Right forelimb (tissue), 1 donor: ENCODE results near the gene ASMTL.
"Not testable (repeated sequence)": the region's sequence is repeated elsewhere in the genome, so short reads cannot be mapped to it uniquely, and the experiment has no call there.

ENCODE experiments used
- DNase-seq: peaks from one replicate; pipeline ENCODE4 v3.0.0-alpha.2; 2018

Gene ASMTL, protein sequence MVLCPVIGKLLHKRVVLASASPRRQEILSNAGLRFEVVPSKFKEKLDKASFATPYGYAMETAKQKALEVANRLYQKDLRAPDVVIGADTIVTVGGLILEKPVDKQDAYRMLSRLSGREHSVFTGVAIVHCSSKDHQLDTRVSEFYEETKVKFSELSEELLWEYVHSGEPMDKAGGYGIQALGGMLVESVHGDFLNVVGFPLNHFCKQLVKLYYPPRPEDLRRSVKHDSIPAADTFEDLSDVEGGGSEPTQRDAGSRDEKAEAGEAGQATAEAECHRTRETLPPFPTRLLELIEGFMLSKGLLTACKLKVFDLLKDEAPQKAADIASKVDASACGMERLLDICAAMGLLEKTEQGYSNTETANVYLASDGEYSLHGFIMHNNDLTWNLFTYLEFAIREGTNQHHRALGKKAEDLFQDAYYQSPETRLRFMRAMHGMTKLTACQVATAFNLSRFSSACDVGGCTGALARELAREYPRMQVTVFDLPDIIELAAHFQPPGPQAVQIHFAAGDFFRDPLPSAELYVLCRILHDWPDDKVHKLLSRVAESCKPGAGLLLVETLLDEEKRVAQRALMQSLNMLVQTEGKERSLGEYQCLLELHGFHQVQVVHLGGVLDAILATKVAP

DNA sequence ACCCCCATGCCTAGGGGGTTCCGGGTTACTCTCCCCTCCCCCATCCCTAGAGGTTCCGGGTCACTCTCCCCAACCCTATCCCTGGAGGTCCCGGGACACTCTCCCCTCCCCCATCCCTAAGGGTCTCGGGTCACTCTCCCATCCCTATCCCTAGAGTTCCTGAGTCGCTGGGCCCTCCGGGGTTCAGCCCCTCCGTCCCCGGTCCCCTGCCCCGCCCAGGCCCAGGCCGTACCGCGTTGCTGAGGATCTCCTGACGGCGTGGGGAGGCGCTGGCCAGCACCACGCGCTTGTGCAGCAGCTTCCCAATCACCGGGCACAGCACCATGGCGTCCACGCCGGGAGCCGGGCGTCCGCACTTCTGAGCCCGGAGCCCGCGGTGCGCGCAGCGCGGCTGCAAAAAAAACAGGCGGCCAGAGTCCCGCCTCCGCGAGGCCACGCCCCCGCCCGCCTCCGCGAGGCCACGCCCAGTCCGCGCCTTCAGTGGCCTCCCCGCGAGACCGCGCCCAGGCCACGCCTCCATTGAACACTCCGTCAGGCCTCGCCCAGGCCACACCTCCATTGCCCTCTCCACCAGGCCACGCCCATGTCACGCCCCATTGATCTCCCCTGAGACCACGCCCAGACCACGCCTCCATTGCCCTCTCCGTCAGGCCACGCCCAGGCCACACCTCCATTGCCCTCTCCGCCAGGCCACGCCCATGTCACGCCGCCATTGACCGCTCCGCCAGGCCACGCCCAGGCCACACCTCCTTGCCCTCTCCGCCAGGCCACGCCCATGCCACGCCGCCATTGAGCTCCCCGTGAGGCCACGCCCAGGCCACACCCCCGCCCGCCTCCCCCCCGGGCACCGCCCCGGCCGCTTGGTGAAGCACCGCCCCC is at the start of gene ASMTL:
Gene ASMTL, minus strand, starts transcription at position 394 of the 879 bp plus-strand sequence. Its CDS starts 69 bp downstream, at position 325.
- peak; percentile 100 for DNase-seq

DNA sequence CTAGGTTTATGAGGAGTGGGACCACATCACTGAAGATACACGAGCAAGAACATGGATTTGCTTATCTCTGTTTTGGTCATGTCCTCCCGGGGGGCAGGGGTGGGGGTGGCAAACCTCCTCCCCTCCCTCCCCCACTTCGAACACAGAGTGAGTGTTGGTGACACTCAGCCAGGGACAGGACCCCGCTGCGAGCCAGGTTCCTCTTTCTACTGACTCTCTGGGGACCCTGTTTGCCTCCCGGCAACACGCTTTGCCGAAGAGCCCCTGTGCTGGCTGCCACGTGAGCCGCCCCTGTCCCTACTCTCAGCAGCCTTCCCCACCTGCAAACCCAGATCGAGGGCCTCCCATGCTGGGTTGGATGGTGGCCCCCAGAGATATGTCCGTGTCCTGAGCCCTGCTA is 49.5 kb upstream of the ASMTL start:
- DNase-seq: no peak

DNA sequence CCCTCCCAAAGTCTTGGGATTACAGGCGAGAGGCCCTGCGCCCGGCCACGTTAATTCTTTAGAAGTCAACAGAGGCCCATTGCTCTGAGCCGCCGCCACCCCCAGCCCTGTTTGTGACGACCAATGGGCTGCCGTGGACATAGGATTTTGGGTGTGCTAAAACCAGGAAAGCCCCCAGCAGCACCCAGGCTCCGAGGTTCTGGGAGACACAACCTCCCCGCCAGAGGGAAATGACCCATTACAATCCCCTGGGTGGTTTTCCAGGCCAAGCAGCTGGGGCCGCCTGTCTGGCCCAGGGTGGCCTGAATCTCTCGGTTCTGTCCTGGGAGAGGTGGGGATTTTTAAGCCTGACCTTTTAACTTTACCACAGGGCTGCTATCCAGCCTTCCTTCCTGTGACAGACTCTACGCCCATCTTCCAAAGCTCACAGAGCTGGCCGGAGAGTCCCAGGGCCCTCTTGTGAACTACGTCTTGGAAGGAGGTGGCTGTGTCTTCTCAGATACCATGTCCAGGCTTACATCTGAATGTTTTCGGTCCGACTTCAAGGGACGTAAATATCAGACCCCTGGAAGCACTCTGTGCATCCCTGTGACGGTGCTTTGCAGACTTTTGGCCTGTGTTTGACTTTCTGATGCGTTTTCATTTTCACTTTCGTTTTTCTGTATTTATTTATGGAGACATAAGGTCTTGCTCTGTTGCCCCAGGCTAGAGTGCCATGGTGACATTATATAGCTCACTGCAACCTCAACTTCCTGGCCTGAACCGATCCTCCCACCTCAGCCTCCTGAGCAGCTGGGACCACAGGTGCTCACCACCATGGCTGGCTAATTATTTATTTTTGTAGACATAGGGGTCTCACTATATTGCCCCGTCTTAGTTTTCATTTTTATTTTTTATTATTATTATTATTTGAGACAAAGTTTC is 48.3 kb upstream of the ASMTL start:
- DNase-seq: no peak

DNA sequence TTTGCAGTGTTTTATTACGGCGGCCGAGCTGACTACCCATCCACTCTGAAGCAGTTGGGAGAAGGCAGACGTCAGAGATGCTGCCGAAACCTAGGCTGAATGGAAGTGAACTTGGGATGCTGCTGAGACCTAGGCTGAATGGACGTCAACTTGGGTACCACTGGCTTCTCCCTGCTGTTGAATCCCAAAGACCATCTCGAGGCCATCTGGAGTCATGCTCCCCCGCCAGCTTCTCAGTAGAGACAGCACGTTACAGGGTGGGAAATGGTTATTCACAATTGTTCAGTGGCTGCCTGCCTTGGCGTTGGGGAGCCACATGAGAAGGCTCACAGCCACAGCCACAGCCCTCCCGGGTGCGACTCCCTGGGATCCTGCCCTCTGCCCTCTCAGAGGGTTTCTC is 43.4 kb upstream of the ASMTL start:
- DNase-seq: no peak

DNA sequence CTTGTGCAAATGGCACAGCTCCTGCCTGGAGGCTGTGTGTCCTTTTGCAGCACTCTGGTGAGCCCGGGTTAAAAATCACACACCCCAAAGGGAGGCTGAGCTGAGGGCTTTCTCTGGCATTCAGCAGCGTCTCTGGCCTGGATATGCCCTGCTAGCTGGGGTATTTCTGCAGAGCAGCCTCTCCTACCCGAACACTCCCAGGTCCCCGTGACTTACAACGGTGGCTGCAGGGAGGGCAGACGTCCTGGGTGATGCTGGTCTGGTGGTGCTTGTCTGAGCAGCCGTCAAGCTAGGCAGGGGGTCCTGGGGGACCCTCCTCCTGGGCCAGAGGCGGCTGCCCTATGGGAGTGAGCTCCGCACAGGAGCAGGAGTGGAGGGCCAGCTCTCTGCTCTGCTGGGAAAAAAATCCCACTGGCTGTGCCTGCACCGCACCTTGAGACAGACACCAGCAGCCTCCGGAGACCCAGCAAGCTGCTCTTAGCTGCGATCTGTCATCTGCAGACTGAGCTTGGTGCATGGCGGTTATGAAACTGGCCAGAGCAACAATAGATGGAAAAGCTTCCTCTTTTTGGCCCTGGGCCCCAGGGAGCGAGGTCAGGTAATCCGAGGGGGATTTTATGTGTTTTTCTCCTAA is 41.3 kb upstream of the ASMTL start:
- no peak for DNase-seq

DNA sequence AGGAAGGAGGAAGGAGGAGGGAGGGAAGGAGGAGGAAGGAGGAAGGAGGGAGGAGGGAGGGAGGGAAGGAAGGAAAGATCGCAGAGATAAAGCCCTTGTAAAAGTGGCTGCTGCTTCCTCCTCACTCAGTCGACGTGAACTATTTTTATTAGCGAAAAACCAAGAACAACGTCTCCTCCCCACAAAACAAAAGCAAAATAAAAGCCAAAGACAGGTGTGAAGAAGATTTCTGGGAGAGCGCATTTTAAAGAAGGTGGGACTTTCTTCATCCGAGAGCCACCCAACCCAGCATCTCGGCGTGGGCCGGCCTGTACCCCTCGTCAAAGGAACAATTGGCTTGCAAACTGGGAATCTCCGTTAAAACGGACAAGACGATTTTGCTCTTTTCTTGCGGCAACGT is 40.7 kb upstream of the ASMTL start:
- DNase-seq: no peak

DNA sequence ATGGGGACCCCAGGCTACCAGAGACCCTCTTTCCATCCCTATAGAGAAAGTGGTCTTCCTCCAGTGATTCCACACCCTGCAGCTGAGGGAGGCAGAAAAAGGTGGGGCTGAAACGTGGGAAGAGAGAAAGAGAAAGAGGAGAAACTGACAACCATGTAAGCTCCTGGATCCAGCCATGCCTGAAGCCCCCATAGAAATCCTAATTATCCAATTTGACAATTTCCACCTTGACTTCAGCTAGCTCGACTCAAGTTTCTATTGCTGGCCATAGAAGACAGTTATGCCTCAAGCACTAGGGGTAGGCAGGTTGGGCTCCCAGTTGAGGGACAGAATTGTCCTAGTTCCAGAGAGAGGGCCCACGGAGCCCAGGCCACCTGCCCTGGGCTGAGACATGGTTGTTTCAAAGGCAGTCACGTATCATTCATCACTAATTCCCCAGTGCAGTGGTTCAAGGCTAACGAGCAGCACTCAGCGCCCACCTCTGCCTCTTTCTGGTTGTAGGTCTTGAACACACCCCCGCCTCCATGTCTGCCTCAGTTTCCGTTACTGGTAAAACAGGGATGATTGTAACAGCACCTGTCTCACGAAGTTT is 39.8 kb upstream of the ASMTL start:
- DNase-seq: no peak

DNA sequence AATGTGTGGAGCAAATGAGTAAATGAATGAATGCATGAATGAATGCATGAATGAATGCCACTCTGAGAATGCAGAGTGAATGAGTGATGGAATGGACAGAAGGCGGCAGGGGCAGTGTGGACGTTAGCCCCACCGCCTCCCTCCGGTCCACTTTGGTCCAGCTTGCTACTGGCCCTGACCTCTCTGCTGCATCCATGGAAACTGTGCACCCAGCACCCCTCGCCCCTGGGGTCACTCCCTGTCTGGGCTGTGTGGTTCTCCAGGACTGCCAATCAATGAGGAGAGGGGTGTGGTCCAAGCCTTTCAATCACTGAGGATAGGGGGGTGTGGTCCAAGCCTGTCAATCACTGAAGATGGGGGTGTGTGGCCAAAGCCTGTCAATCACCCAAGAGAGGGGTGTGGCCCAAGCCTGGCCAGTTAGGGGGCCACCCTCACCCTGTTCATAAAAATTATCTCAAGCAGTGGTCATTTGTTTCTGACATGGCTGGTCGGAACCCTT is 39.2 kb upstream of the ASMTL start:
- DNase-seq: no peak

DNA sequence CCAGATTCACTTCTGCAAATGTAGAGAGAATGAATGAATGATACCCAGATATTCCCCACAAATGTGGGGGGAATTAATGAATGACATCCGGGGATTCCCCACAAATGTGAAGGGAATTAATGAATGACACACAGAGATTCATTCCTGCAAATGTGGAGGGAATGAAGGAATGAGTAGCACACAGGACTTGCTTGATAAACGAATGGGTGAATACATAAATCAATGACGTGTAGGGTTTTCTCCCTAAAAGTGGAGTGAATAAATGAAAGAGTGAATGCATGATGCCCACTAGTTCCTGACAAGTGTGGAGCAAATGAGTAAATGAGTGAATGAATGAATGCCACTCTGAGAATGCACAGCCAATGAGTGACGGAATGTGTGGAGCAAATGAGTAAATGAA is 38.5 kb upstream of the ASMTL start:
- not testable (repeated sequence) for DNase-seq

DNA sequence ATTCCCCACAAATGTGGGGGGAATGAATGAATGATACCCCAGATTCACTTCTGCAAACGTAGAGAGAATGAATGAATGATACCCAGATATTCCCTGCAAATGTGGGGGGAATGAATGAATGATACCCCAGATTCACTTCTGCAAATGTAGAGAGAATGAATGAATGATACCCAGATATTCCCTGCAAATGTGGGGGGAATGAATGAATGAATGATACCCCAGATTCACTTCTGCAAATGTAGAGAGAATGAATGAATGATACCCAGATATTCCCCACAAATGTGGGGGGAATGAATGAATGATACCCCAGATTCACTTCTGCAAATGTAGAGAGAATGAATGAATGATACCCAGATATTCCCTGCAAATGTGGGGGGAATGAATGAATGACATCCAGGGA is 38.0 kb upstream of the ASMTL start:
- DNase-seq: not testable (repeated sequence)

DNA sequence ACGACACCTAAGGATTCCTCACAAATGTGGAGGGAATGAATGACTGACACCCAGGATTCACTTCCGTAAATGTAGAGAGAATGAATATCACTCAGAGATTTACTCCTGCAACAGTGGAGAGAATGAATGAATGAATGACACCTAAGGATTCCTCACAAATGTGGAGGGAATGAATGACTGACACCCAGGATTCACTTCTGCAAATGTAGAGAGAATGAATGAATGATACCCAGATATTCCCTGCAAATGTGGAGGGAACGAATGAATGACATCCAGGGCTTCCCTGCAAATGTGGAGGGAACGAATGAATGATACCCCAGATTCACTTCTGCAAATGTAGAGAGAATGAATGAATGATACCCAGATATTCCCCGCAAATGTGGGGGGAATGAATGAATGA is 36.6 kb upstream of the ASMTL start:
- DNase-seq: not testable (repeated sequence)

DNA sequence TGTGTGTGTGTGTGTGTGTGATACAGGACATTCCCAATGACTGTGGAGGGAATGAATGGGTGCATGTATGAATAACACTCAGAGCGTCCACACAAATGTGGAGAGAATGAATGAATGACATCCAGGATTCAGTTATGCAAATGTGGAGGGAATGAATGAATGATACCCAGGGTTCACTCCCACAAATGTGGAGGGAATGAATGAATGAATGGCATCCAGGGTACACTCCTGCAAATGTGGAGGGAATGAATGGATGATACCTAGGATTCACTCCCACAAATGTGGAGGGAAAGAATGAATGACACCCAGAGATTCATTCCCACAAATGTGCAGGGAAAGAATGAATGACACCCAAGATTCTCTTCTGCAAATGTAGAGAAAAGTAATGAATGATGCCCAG is 36.0 kb upstream of the ASMTL start:
- DNase-seq: no peak

DNA sequence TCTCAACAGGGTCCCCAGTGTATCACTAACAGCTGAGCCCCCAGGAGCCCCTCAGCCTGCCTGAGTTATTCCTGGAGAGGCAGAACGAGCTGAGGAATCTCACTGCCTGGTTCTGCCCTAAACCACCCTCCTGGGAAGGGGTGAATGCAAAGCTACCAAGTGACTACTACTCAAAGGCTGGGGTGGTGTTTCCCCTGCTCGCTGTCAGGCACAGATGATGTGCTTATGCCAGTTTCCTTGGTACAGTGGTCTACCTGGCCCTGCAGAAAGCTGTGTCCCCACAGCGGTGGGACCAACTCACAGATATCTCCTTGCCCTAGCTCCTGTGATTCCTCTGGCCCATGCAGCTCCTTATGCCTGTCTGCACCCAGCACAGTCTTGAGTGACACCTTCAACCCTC is 35.4 kb upstream of the ASMTL start:
- no peak for DNase-seq

DNA sequence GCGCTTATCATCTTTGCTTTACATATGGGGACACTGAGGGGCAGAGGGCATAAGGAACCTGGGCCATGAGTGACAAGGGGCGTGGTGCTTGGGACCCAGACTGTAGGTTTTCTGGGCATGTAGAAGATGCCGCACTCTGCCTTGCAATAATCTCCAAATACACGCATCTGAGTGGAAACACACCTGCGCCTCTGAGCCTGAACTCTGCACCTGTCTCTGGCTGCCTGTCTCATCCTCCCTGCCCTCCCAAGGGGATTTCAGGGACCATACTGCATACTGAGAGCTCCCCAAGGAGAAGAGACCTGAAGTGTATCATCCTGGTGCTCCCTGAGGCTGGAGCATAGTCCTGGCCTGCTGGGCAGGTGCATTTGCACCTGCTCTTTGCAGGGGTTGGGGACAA is 34.7 kb upstream of the ASMTL start:
- no peak for DNase-seq

DNA sequence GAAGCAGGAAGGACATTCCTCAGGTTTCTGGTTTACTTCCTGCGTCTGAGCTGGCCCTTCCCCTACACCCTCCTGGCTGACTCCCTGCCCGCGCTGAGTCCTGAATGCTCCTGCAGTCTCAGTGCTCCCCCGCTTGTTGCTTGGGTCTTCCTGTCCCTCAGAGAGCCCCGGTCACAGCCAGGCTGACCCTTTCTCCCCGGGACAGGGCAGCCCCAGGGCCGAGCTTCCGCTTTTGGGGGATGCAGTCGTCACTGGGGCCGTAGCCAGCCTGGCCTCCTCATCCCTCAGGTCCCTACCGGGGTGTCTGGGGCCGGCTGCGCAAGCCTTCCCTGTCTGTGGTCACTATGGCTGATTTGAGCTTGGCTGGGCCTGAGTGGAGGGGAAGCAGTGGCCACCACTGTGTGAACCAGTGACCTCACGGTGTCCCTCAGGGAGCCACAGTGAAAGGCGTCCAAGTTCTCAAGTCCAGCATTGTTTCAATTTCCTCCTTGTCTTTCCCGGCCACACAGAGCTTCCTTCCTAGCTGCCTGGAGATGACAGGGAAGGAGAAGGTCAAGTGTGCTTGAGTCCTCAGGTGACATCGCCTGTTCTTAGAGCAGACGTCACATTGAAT is 34.1 kb upstream of the ASMTL start:
- DNase-seq: no peak

DNA sequence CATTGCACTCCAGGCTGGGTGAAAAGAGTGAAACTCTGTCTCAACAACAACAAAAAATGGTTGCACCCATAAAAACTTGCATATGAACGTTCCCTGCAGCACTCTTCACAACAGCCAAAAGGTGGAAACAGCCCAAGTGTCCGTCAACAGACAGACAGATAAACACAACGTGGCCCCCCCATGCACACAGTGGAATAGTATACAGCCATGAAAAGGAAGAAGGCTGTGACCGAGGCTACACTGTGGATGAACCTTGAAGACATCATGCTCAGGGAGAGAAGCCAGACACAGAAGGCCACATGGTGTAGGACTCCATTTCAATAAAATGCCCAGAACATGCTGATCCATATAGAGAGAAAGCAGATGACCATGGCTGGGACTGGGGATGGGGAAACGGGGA is 33.5 kb upstream of the ASMTL start:
- no peak for DNase-seq

DNA sequence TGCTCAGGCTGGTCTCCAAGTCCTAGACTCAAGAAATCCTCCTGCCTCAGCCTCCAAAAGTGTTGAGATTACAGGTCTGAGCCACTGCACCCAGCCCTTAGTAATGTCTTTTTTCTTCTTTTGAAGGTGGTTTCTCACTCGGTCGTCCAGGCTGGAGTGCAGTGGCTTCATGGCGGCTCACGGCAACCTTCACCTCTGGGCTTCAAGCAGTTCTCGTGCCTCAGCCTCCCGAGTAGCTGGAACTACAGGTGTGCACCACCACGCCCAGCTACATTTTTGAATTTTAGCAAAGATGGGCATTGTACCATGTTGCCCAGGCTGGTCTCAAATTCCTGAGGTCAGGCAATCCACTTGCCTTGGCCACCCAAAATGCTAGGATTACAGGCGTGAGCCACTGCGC is 32.3 kb upstream of the ASMTL start:
- no peak for DNase-seq

DNA sequence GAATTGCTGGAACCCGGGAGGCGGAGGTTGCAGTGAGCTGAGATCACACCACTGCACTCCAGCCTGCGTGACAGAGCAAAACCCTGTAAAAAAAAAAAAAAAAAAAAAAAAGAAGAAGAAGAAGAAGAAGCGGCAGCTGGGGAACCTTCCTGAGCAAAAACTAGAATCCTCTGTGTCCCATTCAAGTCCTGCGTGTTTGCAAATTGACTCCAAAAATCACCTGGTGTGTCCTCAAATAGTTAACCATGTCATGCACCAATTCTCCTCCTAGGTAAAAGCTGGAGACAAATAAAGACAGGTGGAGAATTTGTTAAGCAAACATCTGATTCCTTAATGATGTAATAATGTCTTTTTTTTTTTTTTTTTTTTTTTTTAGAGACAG is 31.9 kb upstream of the ASMTL start:
- no peak for DNase-seq

DNA sequence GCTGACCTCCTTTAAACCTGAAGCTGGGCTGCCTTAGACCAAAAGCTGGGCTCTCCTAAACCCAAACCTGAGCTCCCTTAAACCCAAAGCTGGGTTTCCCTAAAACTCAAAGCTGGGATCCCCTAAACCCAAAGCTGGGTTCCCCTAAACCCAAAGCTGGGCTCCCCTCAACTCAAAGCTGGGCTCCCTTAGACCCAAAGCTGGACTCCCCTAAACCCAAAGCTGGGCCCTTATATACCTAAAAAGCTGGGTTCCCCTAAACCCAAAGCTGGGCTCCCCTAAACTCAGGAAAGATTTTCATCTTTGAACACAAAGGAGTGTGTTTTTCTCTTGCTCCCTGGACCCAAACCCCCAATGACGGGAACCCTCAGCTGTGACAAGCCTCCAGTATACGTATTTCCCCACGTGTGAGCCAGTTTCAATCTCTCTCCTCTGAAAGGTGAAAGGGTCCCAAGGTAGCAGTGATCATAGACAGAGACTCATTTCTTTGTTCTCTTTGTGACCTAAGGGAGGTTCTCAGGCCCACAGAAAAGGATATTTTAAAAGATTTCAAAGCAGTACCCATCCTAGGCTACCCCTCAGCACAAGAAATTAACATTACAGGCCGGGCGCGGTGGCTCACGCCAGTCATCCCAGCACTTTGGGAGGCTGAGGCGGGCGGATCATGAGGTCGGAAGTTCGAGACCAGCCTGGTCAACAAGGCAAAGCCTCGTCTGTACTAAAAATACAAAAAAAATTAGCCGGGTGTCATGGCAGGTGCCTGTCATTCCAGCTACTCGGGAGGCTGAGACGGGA is 31.3 kb upstream of the ASMTL start:
- DNase-seq: no peak

DNA sequence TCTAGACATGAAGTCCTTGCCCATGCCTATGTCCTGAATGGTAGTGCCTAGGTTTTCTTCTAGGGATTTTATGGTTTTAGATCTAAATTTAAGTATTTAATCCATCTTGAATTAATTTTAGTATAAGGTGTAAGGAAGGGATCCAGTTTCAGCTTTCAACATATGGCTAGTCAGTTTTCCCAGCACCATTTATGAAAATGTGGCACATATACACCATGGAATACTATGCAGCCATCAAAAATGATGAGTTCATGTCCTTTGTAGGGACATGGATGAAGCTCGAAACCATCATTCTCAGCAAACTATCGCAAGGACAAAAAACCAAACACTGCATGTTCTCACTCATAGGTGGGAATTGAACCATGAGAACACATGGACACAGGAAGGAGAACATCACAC is 29.8 kb upstream of the ASMTL start:
- not testable (repeated sequence) for DNase-seq
